AG04449 (cell line): Measurements from ENCODE around the gene EIF4EBP3.
"Not testable (repeated sequence)": the region's sequence is repeated elsewhere in the genome, so short reads cannot be mapped to it uniquely, and the experiment has no call there.

Source experiments
- CTCF ChIA-PET: fragments of 350-600 bp; formaldehyde crosslinking; extraction: SDS; loops from one replicate; lab custom pipeline; 2021; ENCODE audit warnings: antibody characterized with exemption; lab: Yijun Ruan, JAX
- POLR2A ChIA-PET: fragments of 400-600, 350-600 bp; formaldehyde crosslinking; extraction: SDS; loops from one replicate; lab custom pipeline; 2020; ENCODE audit warnings: antibody characterized with exemption, inconsistent platforms; lab: Yijun Ruan, JAX
- DNase-seq: peaks from one replicate; pipeline ENCODE4 v3.0.0-alpha.2; 2010; ENCODE audit warnings: low read depth, low spot score
- H3K4me3 ChIP-seq: 2 replicates; pipeline ENCODE4 v1.5.1; 2011; ENCODE audit warnings: low read depth, mild to moderate bottlenecking, control low read depth, low read length
- TF ChIP-seq, protein P1 (sequence below): IDR thresholded peaks from one replicate; pipeline ENCODE4 v1.5.1; 2011; ENCODE audit warnings: mild to moderate bottlenecking, moderate library complexity, low read length, control low read depth, inconsistent platforms; ENCODE audit not compliant: insufficient read depth; ENCODE audit errors: missing control alignments

Gene EIF4EBP3

DNA sequence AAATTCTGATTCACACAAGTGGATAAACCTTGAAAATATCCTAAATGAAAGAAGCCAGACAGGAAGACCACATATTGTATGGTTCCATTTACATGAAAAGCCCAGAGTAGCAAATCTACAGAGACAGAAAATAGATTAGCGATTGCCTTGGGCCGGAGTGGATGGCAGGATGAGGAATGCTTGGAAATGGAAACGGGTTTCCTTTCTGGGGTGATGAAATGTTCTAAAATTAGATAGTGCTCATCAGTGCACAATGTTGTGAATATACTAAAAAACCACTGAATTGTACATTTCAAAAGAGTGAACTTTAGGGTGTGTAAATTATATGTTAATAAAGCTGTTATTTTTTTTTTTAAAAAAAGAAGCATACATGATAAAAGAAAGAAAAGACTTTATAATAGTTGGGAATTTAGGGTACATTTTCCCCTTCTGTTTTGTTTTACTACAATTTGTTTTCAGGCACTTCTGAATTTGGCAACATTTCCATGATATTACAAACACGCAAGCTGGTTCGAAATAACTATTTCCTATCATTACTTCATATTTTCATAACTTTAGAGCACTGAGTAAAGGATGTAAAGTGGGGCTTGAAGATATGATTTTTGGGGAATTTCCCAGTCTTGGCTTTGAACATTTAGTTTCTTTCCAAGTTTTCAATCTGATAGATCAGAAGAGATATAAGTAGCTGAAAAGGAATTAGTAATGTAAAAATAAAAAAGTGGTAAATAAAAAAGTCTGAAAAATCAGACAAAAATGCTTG, 41.0 kb downstream of the EIF4EBP3 start:
- ChIA-PET CTCF (interaction anchor here (0.8 to 1.2 kb wide), 2 partner anchors 22 to 50 kb away, joined by 3 read pairs; no protein-coding TSS in a partner anchor), POLR2A (no interaction called here)
- DNase-seq = no peak
- H3K4me3 ChIP-seq = no peak overlapping the region
- TF ChIP-seq, protein P1, sequence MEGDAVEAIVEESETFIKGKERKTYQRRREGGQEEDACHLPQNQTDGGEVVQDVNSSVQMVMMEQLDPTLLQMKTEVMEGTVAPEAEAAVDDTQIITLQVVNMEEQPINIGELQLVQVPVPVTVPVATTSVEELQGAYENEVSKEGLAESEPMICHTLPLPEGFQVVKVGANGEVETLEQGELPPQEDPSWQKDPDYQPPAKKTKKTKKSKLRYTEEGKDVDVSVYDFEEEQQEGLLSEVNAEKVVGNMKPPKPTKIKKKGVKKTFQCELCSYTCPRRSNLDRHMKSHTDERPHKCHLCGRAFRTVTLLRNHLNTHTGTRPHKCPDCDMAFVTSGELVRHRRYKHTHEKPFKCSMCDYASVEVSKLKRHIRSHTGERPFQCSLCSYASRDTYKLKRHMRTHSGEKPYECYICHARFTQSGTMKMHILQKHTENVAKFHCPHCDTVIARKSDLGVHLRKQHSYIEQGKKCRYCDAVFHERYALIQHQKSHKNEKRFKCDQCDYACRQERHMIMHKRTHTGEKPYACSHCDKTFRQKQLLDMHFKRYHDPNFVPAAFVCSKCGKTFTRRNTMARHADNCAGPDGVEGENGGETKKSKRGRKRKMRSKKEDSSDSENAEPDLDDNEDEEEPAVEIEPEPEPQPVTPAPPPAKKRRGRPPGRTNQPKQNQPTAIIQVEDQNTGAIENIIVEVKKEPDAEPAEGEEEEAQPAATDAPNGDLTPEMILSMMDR = no peak

DNA sequence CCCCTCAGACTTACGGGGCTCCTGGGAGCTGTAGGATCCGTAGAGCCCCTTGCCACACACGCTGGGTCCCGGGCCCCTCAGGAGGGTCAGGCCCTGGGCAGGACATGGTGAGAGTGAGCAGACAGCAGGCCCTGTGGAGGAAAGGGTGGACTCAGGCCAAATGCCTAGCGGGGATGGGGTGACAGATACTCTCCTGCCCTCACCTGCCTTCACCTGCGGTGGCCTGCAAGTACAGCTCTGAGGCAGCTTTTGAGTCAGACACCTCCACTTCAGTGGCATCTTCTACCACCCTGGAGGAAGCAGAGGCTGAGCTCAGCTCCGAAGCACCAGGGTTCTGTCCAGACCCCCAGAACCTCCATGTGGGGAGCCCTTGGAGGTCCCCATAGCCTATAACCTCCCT, 43.4 kb downstream of the EIF4EBP3 start:
- DNase-seq = no peak
- TF ChIP-seq, protein P1 = no peak
- CTCF ChIA-PET = interaction anchor here (1.9 kb wide), 1 partner anchor 44 kb away, joined by 6 read pairs; no protein-coding TSS in a partner anchor
- POLR2A ChIA-PET = no interaction called here
- H3K4me3 ChIP-seq = no peak overlapping the region

DNA sequence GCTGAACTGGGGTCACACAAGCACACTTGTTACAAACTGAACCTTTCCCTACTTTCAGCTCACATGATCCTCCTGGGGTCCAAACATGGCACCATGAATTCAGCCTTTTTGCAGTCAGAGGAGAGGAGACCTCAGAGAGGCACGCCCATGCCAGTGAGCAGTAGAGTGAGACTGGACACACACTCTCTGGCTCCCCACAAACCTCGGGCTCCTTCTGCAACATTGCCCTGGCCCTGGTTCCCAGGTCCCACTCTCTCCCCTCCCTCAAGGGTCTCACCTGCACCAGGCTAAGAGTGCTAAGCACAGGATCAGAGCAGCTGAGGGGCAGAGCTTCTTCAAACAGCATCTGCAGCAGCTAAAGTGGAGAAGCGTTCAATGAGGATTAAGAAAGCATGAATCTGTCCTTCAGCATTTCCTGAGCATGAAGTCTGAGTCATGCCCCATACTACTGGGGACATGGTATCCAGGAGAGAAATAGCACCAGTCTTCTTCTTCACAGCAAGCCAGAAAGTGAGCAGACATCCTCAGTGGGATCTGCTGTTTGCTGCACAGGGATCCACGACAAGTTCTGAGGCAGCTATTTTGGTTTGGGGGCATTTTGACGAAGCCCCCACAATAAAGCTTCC, 44.4 kb downstream of the EIF4EBP3 start:
- DNase-seq = peak; percentile 21
- no peak overlapping the region for H3K4me3 ChIP-seq
- TF ChIP-seq, protein P1 = no peak
- ChIA-PET POLR2A (no interaction called here), CTCF (interaction anchor here (1.0 to 1.9 kb wide), 2 partner anchors 15 to 43 kb away, joined by 3 to 6 read pairs; no protein-coding TSS in a partner anchor)

DNA sequence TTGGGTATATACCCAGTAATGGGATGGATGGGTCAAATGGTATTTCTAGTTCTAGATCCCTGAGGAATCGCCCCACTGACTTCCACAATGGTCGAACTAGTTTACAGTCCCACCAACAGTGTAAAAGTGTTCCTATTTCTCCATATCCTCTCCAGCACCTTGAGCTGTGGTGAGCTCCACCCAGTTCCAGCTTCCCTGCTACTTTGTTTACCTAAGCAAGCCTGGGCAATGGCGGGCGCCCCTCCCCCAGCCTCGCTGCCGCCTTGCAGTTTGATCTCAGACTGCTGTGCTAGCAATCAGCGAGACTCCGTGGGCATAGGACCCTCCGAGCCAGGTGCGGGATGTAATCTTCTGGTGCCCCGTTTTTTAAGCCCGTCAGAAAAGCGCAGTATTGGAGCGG, 45.6 kb downstream of the EIF4EBP3 start:
- POLR2A ChIA-PET = not testable (repeated sequence)

DNA sequence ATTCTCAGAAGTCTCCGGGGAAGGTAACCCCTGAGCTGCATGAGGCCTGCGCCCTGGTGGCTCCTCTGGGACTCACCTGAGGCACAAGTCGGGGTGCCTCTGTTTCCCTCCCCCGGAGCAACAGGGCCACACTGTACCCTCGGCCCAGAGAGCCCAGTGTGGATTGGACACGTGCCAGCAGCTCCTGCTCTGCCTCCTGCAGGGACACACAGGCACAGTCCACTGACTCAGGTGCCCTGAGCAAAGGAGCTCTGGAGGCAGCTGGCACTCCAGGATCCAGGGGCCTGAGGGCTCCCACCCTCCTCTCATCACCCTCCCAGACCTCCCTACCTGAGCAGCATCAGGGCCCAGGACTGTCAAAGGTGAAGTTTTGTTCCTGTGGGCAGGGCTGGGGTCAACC, 46.7 kb downstream of the EIF4EBP3 start:
- H3K4me3 ChIP-seq = no peak overlapping the region
- ChIA-PET CTCF (interaction anchor here (1.7 kb wide), 1 partner anchor 41 kb away, joined by 6 read pairs; no protein-coding TSS in a partner anchor), POLR2A (no interaction called here)
- no peak for DNase-seq
- TF ChIP-seq, protein P1 = no peak

More for the DNA sequence above, 45.6 kb downstream of the EIF4EBP3 start:
- H3K4me3 ChIP-seq, CTCF ChIA-PET, DNase-seq: not testable (repeated sequence)

DNA sequence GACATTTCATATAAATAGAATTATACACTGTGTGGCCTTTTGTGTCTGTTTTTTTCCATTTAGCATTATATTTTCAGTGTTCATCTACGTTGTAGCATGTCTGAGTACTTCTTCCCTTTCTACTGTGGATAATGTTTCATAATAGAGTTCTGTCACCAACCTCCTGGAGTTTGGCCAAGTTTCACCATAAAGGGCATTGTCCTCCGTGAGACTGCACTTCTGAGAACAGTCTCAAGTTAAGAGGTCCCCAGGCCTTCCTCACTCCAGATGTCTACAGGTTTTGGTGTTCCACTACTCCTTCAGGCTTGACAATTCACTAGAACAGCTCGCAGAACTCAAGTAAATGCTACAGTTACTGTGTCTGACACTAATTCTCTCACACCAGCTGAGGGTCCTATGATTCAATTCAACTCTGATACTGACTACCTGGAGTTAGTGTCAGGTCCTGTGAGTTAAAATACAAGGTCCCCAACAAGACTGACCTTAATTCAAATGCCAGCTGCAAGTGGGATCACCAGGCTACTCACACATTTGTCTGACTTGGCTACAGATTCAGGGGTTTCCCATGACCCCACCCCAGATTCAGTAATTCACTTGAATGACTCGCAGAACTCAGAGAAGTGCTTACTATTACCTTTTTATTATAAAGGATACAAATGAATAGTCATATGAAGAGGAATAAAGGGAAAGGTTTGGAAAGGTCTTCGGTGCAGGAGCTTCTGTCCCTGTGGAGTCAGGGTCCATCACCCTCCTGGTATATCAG, 48.3 kb downstream of the EIF4EBP3 start:
- ChIA-PET CTCF (interaction anchor here (1.7 kb wide), 1 partner anchor 40 kb away, joined by 6 read pairs; no protein-coding TSS in a partner anchor), POLR2A (no interaction called here)
- TF ChIP-seq, protein P1 = no peak
- DNase-seq = no peak
- H3K4me3 ChIP-seq = no peak overlapping the region
